Neuronal stem cell (in vitro differentiated cells): ENCODE data around the gene MKRN1.

Experiments
- DNase-seq: peaks from one replicate; pipeline ENCODE4 v3.0.0-alpha.2; 2013; ENCODE audit warnings: low spot score
- H2AFZ ChIP-seq: one replicate; pipeline ENCODE4 v1.6.1; 2013; ENCODE audit warnings: mild to moderate bottlenecking, low read length, inconsistent platforms
- H2AK5ac ChIP-seq: 2 replicates; pipeline ENCODE4 v1.6.1; 2013; ENCODE audit warnings: low read depth, mild to moderate bottlenecking, inconsistent platforms, low read length, moderate library complexity, mixed read lengths
- H2BK120ac ChIP-seq: 2 replicates; pipeline ENCODE4 v1.6.1; 2013; ENCODE audit warnings: low read depth, mild to moderate bottlenecking, inconsistent platforms, low read length, moderate library complexity, mixed read lengths
- H2BK12ac ChIP-seq: one replicate; pipeline ENCODE4 v1.6.1; 2013; ENCODE audit warnings: low read length, inconsistent platforms
- H2BK15ac ChIP-seq: 2 replicates; pipeline ENCODE4 v1.6.1; 2013; ENCODE audit warnings: mild to moderate bottlenecking, low read length, inconsistent platforms, mixed read lengths
- H2BK5ac ChIP-seq: one replicate; pipeline ENCODE4 v1.6.1; 2013; ENCODE audit warnings: inconsistent platforms, mild to moderate bottlenecking, low read length, moderate library complexity
- H3K14ac ChIP-seq: one replicate; pipeline ENCODE4 v1.6.1; 2013; ENCODE audit warnings: low read length, inconsistent platforms
- H3K18ac ChIP-seq: 2 replicates; pipeline ENCODE4 v1.6.1; 2013; ENCODE audit warnings: low read length, inconsistent platforms
- H3K23ac ChIP-seq: 2 replicates; pipeline ENCODE4 v1.6.1; 2013; ENCODE audit warnings: low read depth, mild to moderate bottlenecking, mixed read lengths, low read length, inconsistent platforms; ENCODE audit not compliant: poor library complexity
- H3K27ac ChIP-seq: replicated peaks from 3 replicates; pipeline ENCODE4 v1.5.1; 2013; ENCODE audit warnings: low read length, inconsistent platforms
- H3K27me3 ChIP-seq, 3 experiments: 2 replicates each; pipeline ENCODE4 v1.6.1; 2013; ENCODE audit warnings: low read length in 3 of 3, mild to moderate bottlenecking in 2 of 3, inconsistent platforms in 1 of 3, low read depth in 1 of 3, mixed read lengths in 1 of 3, moderate library complexity in 1 of 3; ENCODE audit not compliant: control insufficient read depth in 3 of 3, insufficient read depth in 3 of 3
- H3K36me3 ChIP-seq, 2 donors: replicated peaks in 1 of 2; 2 replicates each; pipeline ENCODE4 v1.6.1; 2013; ENCODE audit warnings: low read length in 2 of 2; ENCODE audit not compliant: control insufficient read depth in 2 of 2, insufficient read depth in 2 of 2
- H3K4ac ChIP-seq: 2 replicates; pipeline ENCODE4 v1.6.1; 2013; ENCODE audit warnings: inconsistent platforms, mild to moderate bottlenecking, low read length, moderate library complexity
- H3K4me1 ChIP-seq, 2 donors: 1 replicate in 1 of 2; 2 replicates in 1 of 2; pipeline ENCODE4 v1.6.1; 2013; ENCODE audit warnings: low read length in 2 of 2, low read depth in 1 of 2; ENCODE audit not compliant: control insufficient read depth in 2 of 2, insufficient read depth in 1 of 2
- H3K4me2 ChIP-seq: one replicate; pipeline ENCODE4 v1.6.1; 2013; ENCODE audit warnings: mild to moderate bottlenecking, low read length, inconsistent platforms; ENCODE audit not compliant: insufficient read depth, poor library complexity, severe bottlenecking
- H3K4me3 ChIP-seq, 2 donors: 2 replicates each; pipeline ENCODE4 v1.5.1; 2013; ENCODE audit warnings: low read length in 2 of 2, mild to moderate bottlenecking in 2 of 2, inconsistent platforms in 1 of 2, moderate library complexity in 1 of 2
- H3K79me1 ChIP-seq: one replicate; pipeline ENCODE4 v1.6.1; 2013; ENCODE audit warnings: low read depth, mild to moderate bottlenecking, inconsistent platforms, low read length, moderate library complexity
- H3K9ac ChIP-seq: one replicate; pipeline ENCODE4 v1.6.1; 2013; ENCODE audit warnings: mild to moderate bottlenecking, low read depth, low read length, inconsistent platforms; ENCODE audit not compliant: poor library complexity
- H3K9me3 ChIP-seq, 2 donors: replicated peaks in 1 of 2; 2 replicates each; pipeline versions ENCODE3 to v1.6.1; 2013; ENCODE audit warnings: low read length in 2 of 2, mild to moderate bottlenecking in 2 of 2, inconsistent platforms in 1 of 2, low read depth in 1 of 2, mixed read lengths in 1 of 2, moderate library complexity in 1 of 2; ENCODE audit not compliant: control insufficient read depth in 2 of 2, insufficient read depth in 1 of 2
- H4K8ac ChIP-seq: one replicate; pipeline ENCODE4 v1.6.1; 2013; ENCODE audit warnings: low read depth, mild to moderate bottlenecking, inconsistent platforms, low read length, moderate library complexity
- H4K91ac ChIP-seq: one replicate; pipeline ENCODE4 v1.6.1; 2013; ENCODE audit warnings: low read length, low read depth, mild to moderate bottlenecking, inconsistent platforms; ENCODE audit not compliant: poor library complexity
- WGBS, 2 donors: extraction: QIAGEN DNeasy Blood & Tissue Kit; methylation state at CpG; one replicate each; pipeline ENCODE4 v1.1.7; 2013; ENCODE audit warnings: missing lambda C conversion rate in 2 of 2, mixed read lengths in 1 of 2; ENCODE audit not compliant: insufficient read length in 2 of 2, insufficient replicate concordance in 1 of 2; ENCODE audit errors: extremely low coverage in 2 of 2; 5-methylcytosine and 5-hydroxymethylcytosine counted together

The MKRN1 gene

DNA sequence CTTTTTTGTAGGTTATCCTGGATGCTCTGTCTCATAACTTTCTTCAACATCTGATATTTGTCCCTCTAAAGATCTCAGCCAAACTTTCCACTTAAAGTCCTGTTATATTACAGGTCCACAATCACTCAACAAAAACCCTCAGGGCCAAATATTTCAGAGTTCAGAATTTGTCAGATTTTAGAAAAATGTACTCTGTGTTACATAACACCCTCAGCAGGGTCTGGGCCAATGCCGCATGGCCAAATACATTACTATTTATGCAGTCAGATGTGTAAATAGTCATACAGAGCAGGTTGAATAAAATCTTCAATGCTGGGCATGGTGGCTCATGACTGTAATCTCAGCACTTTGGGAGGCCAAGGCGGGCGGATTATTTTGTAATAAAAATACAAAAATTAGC is 63.9 kb downstream of the MKRN1 start:
- no peaks in the 10 kb centered on the region for H3K36me3 ChIP-seq
- H3K79me1 ChIP-seq, result no peaks in the 10 kb centered on the region
- no peak overlapping the region for H4K91ac ChIP-seq
- no peak overlapping the region for H3K18ac ChIP-seq
- no peak overlapping the region for H2BK15ac ChIP-seq
- peaks cover 0 to 3% of the 10 kb centered on the region in 2 donors for H3K4me1 ChIP-seq
- H4K8ac ChIP-seq, result no peak overlapping the region
- no peak for DNase-seq
- no peak overlapping the region for H3K4me2 ChIP-seq
- no peak overlapping the region for H2BK5ac ChIP-seq
- H2BK12ac ChIP-seq, result no peak overlapping the region
- no peak overlapping the region for H3K23ac ChIP-seq
- no peak overlapping the region for H3K27ac ChIP-seq
- no CpG with 5 or more reads among the region's 3 CpGs for WGBS, 2 donors
- H3K9ac ChIP-seq, result no peak overlapping the region
- no peaks in the 10 kb centered on the region for H3K9me3 ChIP-seq
- H3K4me3 ChIP-seq, result no peak overlapping the region
- H3K14ac ChIP-seq, result no peak overlapping the region
- H2BK120ac ChIP-seq, result no peak overlapping the region
- no peak overlapping the region for H2AK5ac ChIP-seq
- H3K4ac ChIP-seq, result no peak overlapping the region
- H3K27me3 ChIP-seq, result peaks cover 0 to under 1% (median 0%) of the 10 kb centered on the region in 3 experiments
- H2AFZ ChIP-seq, result no peak overlapping the region

GRCh38 chr7:140404565-140405065 is 74.7 kb downstream of the MKRN1 start:
- H2AK5ac ChIP-seq, result no peak overlapping the region
- no CpG with 5 or more reads among the region's 3 CpGs for WGBS, 2 donors
- no peak overlapping the region for H3K23ac ChIP-seq
- no peaks in the 10 kb centered on the region for H3K79me1 ChIP-seq
- no peak overlapping the region for H4K8ac ChIP-seq
- no peaks in the 10 kb centered on the region for H3K9me3 ChIP-seq
- no peak overlapping the region for H2BK120ac ChIP-seq
- H3K27me3 ChIP-seq, result peaks cover 0 to 4% (median 0%) of the 10 kb centered on the region in 3 experiments
- no peak overlapping the region for H3K9ac ChIP-seq
- DNase-seq, result no peak
- no peak overlapping the region for H3K27ac ChIP-seq
- no peak overlapping the region for H2BK5ac ChIP-seq
- H4K91ac ChIP-seq, result no peak overlapping the region
- no peak overlapping the region for H3K4me2 ChIP-seq
- no peaks in the 10 kb centered on the region for H3K36me3 ChIP-seq
- H3K18ac ChIP-seq, result no peak overlapping the region
- H2BK12ac ChIP-seq, result no peak overlapping the region
- H3K4me1 ChIP-seq, result peaks cover 4 to 13% of the 10 kb centered on the region in 2 donors
- H2BK15ac ChIP-seq, result no peak overlapping the region
- H3K14ac ChIP-seq, result no peak overlapping the region
- no peak overlapping the region for H3K4me3 ChIP-seq
- H2AFZ ChIP-seq, result peak overlapping the region; percentile 83
- no peak overlapping the region for H3K4ac ChIP-seq

- Histone ChIP-seq H3K9ac (no peak within 1 kb of the TSS), H3K27me3 (peaks cover 0 to 4% (median 0%) of the 10 kb centered on the region in 3 experiments), H3K4me2 (peak within 1 kb of the TSS; percentile 56), H3K4ac (no peak within 1 kb of the TSS), H3K9me3 (no peaks in the 10 kb centered on the region), H3K4me3 (peak within 1 kb of the TSS in 1 of 2 donors; percentile 53), H3K4me1 (peaks cover 4 to 13% of the 10 kb centered on the region in 2 donors), H2BK5ac (no peak within 1 kb of the TSS), H3K23ac (no peak within 1 kb of the TSS), H3K27ac (no peak within 1 kb of the TSS), H2BK15ac (peak within 1 kb of the TSS; percentile 63), H3K79me1 (no peaks in the 10 kb centered on the region), H3K36me3 (no peaks in the 10 kb centered on the region), H4K8ac (no peak within 1 kb of the TSS), H2BK120ac (no peak within 1 kb of the TSS), H2AK5ac (no peak within 1 kb of the TSS), H2BK12ac (no peak within 1 kb of the TSS), H2AFZ (peak within 1 kb of the TSS; percentile 83), H3K18ac (peak within 1 kb of the TSS; percentile 84), H4K91ac (no peak within 1 kb of the TSS), H3K14ac (no peak within 1 kb of the TSS)
- DNase-seq, result no peak
- WGBS, 2 donors, result no CpG with 5 or more reads among the region's 22 CpGs
These were observed 75.3 kb downstream of the MKRN1 start, which contains the start of gene RAB19 for GRCh38 chr7:140403878-140404564. TSS of gene RAB19 (plus strand) at chr7:140404058. CDS start at chr7:140407647, 3,589 bp downstream.
